Activated T-cell treated with anti-CD3 and anti-CD28 coated beads, Interleukin-2, amount 50 U/mL, for 1 hour (primary cell): ENCODE data around the gene PSG1.
"Not testable (repeated sequence)": the region's sequence is repeated elsewhere in the genome, so short reads cannot be mapped to it uniquely, and the experiment has no call there.

ENCODE experiments used
- DNase-seq: peaks from one replicate; pipeline ENCODE4 v3.0.0-alpha.2; 2020

PSG1 gene

DNA sequence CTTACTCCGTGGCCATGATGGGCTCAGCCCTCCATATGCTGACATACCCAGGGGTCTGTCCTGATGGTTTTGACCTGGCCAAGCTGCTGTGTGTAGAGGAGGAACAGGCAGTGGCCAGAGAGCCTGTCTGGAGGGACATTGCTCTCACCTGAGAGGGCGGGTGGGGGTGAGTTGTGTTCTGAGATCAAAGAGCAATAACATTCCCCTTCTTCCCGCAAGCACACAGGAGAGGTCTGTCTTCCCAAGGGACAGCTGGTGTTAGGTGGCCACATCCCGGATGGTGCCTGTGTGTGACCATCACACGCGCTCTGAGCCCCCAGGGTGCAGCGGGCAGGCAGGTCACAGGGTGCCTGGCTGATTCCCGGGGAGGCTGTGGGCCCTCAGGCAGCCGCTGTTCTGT lies 1.1 kb upstream of the PSG1 start:
- DNase-seq: not testable (repeated sequence)

DNA sequence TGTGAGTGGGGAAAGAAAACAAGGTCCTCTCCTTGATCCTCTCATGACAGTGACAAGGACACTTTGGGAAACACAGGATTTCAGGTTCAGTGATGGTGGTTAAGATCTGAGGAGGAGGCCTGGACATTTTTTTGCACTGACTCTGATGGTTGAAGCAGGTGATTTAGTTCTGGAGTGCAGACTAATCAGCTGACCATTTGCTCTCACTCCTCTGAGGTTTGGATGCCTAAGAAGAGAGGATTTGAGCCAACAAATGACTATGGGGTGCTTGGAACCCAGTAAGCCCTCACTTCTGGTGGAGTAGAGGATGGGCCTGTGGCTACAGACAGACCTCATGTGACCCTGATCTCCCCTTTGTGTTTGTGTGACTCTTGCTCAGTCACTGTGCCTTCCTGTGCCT lies 2.9 kb downstream of the PSG1 start:
- DNase-seq: not testable (repeated sequence)

DNA sequence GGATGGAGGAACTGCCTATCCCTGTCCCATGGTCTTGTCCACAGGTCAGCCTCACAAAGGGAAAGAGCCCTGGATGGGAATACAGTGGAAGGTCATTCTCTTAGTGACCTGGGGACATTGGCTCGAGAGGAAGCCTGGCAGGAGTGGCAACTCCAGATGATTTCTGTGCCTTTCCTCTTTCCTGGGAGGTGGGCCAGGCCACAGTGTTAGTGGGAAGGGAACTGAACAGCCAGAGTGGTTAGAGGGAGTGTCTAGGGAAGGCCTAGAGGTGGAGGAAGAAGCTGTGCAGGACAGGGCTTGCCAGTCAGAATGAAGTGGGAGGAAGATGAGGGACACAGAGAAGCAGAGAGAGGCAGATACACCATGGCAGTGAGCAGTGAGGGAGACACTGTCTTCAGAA lies 3.6 kb downstream of the PSG1 start:
- not testable (repeated sequence) for DNase-seq

DNA sequence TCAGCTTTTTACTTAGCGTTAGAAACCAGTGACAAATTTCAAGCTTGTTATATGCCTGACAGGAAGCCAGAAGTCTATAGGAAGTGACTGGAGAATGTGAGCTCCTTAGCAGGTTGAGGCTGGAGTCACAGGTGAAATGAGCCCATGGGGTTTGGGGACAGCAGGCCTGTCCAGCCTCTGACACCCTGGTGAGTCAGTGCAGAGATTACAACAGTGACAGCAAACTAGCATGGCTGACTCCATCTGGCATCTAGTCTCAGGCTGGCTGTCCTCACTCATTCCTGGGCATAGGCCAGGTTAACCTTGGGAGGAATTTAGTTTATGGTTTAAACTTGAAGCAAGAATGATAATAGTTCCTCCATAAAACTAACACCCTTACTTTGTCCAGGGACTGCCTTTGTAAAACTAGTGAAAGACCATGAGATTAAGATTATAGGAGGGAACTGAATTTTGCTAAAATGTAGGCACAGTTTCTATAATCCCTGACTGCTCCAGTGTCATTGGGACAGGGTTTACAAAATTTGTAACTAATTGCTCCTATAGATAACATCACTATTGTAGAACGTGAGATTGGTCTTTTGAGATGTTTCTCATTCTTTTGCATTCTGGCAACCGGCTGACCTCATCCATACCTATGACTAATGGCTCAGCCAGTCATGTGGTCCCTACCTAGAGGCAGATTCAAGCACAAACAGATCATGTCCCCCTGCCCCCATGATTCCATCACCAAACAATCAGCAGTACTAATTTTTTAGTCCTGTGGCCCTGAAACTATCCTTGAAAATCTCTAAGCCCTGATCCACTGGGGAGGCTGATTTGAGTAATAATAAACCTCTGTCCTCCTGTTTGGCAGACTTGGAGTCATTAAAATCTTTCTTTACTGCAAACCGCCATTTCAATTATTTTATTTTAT lies 4.4 kb downstream of the PSG1 start:
- not testable (repeated sequence) for DNase-seq

DNA sequence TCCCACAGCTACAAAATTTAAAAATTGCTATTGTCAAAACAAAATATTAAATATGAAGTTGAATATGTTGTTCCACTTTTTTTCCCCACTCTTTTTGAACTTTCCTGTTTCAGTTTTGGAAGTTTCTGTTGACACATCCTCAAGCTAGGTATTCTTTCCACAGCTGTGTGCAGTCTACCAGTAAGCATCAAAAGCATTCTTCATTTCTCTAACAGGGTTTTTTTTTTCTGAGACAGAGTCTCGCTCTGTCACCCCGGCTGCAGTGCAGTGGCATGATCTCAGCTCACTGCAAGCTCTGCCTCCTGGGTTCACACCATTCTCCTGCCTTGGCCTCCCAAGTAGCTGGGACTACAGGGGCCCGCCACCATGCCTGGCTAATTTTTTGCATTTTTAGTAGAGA lies 5.4 kb downstream of the PSG1 start:
- DNase-seq: not testable (repeated sequence)

DNA sequence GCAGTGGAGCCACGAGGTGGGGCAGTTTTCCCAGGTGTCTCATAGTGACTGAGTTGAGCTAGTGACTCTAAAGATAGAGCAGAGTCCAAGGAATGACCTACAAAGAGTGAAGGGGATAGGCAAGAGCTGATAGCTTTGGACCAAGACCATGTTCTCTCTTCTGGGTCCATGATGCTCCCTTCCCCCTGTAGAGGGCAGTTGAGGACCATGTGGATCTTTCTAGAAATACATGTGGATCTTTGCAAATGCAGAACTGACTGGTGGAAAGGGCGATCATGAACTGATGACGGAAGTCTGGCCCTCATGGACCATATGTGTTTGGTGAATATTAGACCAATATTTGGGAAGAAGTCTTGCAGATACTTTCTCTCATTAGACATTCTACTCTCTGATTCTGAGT lies 6.9 kb downstream of the PSG1 start:
- no peak for DNase-seq

DNA sequence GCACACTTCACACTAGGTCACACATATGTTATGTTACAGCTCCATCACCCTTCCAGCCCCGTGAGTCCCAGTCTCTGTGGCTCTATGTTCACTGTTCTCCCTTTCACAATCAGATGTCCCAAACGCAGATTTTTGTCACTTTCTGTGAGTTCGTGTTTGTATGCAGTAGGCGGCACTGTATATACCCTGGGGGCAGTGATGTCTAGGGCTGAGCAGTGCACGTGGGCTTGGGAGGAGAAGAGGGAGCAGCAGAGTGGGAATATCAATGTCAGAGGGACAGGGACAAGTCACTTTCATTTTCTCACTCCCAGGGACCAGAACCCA lies 22.0 kb downstream of the PSG1 start:
- DNase-seq: no peak

DNA sequence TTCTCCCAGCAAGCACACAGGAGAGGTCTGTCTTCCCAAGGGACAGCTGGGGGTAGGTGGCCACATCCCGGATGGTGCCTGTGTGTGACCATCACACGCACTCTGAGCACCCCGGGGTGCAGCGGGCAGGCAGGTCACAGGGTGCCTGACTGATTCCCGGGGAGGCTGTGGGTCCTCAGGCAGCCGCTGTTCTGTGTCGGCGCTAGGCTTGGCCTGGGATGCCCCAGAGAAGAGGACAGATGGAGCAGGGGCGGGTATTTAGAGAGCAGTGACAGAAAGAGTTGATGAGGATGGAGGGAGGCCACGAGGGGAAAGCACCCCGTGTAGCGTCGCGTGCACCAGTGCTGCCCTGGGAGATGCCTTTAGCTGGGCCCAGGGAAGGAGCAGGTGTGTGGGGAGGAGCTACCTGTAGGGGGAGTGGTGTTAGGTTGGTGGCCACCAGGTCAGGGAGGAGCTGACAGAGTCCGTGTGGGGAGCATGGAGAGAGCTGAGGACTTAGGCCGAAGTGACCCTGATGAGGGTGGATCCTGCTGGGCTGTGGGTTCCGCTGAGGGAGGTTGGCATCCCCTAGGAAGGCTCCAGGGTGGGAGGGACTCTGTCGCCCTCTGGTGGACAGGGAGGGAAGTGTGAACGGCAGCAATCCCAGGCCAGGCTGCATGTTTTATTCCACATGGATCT lies 22.5 kb downstream of the PSG1 start:
- DNase-seq: not testable (repeated sequence)

DNA sequence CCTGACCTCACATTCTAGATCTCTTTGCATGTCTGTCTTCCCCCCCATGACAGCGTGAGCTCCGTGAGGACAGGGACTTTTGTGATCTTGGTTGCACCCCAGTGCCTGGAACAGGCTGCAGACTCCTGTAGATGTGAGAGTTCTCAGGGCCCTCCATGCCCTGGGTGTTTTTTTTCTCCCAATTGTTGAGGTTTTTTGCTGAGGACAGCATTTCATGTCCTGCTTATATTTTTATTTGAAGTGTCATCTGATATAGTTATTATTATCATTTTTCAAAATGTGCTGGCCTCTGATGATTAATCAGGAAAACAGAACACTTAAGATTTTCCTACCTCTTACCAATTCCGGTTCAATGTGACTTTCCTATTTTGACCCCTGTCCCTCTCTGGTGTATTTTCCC lies 24.8 kb downstream of the PSG1 start:
- DNase-seq: not testable (repeated sequence)

DNA sequence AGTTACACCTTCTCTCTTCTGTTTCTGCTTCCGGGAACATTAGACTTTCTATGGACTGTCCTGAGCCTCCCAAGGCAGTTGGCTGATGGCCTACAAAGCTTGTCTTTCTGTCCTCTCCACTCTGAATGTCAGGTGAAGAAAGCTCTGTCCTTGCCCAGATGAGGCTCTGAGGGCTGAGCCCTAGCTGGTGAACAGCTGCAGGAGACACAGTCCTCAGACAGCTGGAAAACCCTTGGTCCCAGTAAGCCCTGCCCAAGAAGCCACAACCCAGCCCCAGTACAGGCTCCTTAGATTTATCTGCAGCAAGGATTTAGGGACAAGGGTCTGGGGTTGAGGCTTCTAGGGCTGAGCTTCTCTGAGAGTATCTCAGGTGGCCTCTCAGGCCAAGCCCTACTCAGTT lies 26.3 kb downstream of the PSG1 start:
- not testable (repeated sequence) for DNase-seq

DNA sequence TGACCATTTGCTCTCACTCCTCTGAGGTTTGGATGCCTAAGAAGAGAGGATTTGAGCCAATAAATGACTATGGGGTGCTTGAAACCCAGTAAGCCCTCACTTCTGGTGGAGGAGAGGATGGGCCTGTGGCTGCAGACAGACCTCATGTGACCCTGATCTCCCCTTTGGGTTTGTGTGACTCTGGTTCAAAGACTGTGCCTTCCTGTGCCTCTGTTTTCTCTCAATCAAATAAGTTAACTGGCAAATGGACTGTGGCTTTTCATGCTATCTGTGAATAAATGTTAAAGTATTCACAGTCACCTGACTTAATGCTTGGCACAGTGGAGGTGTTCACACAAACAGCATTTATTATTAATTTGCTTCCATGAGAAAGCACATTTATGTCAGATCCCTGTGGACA lies 26.7 kb downstream of the PSG1 start:
- not testable (repeated sequence) for DNase-seq

DNA sequence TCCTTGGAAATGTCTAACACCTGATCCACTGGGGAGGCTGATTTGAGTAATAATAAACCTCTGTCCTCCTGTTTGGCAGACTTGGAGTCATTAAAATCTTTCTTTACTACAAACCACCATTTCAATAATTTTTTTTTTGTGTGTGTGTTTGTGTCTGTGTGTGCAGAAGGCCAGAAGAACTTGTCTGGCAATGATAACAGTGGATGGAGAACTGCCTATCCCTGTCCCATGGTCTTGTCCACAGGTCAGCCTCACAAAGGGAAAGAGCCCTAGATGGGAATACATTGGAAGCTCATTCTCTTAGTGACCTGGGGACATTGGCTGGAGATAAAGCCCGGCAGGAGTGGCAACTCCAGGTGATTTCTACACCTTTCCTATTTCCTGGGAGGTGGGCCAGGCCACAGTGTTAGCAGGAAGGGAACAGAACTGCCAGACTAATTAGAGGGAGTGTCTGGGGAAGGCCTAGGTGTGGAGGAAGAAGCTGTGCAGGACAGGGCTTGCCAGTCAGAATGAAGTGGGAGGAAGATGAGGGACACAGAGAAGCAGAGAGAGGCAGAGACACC lies 27.7 kb downstream of the PSG1 start:
- not testable (repeated sequence) for DNase-seq

DNA sequence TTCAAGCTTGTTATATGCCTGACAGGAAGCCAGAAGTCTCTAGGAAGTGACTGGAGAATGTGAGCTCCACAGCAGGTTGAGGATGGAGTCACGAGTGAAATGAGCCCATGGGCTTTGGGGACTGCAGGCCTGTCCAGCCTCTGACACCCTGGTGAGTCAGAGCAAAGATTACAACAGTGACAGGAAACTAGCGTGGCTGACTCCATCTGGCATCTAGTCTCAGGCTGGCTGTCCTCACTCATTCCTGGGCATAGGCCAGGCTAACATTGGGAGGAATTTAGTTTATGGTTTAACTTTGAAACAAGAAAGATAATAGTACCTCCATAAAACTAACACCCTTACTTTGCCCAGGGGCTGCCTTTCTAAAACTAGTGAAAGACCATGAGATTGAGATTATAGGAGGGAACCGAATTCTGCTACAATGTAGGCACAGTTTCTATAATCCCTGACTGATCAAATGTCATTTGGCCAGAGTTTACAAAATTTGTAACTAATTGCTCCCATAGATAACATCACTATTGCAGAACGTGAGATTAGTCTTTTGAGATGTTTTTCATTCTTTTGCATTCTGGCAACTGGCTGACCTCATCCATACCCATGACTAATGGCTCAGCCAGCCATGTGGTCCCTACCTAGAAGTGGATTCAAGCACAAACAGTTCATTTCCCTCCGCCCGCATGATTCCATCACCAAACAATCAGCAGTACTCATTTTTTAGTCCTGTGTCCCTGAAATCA lies 28.4 kb downstream of the PSG1 start:
- DNase-seq: no peak

DNA sequence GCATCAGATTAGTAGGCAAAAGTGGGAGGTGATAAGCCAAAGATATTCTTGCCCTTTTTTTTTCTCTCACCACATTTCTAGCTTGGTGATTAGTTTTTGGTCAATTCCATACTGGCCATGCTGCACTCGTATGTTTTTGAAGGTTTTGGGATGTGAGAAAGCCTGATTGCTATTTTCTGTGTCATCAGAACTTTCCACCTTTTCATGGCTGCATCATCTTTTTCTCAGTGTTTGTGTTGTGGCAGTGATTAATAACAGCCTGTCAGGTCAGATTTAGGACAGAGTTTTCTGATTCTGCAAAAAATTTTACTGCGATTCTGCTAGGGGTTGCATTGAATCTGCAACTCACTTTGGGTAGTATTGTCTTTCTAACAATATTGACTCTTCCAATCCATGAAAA lies 32.9 kb downstream of the PSG1 start:
- DNase-seq: no peak

DNA sequence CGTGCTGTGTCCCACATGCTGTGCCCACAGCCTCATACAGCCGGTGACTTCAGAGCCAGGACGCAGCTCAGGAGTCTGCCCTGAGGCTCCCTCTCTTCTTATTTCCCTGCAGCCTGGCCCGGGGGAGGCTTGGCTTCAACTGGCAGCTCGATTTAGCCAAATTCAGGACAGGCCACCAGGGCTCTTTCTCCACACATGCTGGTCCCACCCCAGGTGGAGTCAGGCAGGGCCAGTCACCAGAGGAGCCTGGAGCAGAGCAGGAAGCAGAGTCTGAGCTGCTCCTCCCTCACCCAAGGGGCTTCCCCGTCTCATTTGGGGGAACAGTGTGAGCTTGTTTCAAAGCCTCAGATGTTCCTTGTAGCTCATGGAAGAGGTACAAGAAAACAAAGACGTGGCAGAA lies 35.9 kb downstream of the PSG1 start:
- not testable (repeated sequence) for DNase-seq

DNA sequence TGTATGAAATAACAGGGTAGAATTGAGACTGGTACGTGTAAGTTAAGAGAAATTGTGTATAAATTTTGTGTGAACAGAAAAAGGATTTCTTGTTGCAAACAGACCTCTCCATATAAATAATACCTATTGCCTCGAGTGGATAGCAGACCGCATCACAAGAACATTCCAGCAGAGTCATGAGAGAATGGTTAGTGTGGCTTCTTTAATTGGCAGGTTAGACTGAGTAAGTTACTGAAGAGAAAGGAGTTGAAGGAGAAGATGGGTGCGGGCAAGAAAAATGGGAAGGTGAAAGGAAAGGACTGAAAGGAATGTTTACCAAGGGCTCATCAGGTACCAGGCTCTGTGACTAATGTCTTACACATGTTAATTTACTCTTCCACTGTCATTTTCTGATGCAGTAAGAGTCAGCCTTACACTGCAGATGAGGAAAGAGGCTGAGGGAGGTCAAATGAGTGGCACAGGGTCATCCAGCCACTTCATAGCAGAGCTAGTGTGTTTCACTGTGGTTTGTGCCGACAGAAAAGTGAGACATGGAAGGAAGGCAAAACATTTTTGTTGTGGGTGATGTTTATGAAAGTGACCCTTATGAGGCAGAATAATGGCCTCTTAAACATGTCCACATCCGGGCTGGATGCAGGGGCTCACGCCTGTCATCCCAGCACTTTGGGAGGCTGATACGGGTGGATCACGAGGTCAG lies 46.6 kb downstream of the PSG1 start:
- DNase-seq: not testable (repeated sequence)

DNA sequence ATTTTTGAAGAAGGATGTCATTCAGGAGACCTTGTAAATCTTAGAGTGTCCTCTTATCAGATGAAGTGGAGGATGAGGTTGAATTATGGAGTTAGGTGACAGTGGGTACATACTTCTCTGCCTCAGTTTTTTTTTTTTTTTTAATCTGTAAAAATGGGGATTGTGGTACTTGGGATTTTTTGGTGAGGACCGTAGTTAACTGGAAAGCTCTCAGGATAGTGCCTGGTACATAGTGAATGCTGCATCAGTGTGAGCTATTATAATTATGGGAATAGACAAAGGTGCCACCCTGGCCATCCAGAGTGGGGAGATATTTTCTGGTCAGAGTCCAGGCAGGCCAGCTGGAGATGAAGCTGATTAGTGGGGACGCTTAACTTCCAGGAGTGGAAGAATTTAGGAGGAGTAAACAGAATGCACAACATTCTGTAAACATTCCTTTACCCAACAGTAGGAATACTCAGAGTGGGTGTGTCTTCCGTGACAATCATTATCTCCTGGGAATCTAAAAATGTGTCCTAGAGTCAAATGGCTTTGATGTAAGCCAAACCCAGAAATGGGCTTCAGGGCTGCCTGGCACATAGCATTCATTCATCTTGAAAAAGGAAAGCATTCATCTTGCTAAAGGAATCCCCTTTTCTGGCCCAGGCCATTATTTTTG lies 47.4 kb downstream of the PSG1 start:
- DNase-seq: not testable (repeated sequence)

DNA sequence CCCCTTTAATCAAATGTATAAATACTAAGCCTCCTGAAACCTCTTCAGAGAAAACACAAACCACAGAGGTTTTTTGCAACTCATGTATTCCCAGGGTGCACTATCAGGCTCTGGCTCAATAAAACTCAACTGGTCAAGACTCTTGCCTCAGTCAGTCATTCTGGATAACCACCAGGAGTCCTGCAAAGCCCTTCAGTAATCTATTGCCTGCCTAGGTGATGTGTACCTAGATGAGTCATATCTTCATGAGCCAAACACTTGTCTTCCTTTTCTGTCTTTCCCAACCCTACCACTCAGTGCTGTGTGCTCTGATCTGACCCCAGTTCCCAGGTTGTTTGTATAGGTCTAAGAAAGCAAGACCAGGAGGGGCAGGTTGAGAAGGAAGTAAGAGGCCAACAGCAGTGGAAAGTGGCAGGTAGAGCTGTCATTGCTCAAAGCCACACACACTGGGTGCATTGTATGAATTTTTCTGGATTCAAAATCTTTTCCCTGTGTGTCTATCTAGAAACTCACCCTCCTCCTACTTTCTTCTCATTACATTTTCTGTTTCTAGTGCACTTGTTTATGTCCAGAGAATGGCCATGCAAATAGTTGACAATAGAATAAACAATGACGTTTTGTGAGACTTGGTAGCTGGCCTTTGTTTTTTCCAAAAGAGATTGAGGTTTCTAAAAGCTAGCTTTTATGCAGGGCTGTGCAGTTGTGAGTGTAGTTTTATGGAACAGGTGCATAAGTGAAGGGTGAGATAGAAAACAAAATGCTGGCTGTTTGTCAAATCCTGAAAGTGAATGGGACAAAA lies 48.1 kb downstream of the PSG1 start:
- DNase-seq: no peak

DNA sequence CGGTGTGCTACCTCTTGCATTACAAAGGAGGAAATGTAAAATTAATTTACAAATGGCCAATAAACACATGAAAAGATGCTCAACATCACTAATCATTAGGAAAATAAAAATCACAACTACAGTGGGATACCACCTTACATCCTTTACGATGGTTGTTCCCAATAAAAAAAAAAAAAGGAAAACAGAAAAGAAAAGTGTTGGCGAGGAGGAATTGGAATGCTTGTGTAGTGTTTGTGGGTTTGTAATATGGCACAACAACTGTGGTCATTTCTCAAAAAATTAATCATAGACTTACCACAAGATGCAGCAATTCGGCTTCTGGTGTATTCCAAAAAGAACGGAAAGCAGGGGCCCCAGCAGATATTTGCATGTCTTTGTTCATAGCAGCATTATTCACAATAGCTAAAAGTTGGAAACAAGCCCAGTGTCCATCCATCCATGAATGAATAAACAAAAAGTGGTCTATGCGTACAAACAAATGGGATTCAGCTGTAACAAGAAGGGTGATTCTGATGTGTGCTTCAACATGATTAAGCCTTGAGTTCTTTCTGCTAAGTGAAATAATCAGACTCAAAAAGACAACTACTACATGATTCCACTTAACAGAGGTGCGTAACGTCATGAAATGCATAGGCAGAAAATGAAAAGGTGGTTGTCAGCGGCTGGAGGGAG lies 58.1 kb downstream of the PSG1 start:
- DNase-seq: not testable (repeated sequence)

DNA sequence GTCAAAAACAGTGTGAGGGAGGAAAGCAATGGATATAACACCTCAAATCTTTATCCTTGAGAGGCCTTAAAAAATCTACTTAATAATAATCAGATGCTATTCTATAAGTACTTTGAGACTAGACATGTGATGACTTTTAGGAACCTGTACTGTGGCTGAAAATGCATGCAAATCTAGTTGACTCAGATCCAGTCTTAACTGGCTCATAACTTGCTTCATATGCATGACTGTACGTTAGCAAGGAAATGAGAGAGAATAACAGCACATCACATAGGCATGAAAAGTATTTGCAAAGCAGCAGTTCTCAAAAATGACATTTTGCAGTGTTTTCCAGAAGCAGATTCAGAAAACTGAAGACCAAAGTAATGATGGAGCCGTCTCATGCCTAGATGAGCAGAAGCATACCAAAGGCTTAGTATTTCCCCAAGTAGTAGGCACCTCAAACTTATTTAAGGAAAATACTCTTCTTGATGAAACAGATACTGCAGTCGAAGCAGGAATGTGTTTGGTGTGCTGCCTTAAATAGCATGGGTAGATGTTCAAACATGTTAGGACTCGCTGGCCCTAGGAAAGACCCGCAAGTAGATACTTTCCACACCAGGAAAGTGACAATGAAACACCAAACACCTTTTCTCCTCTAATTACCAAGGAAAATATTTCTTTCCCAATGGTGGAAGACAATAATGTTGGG lies 59.4 kb downstream of the PSG1 start:
- not testable (repeated sequence) for DNase-seq
